HUES6 (cell line): Measurements from ENCODE around the gene ADRA2B.

ENCODE experiments used
- H3K27ac ChIP-seq: 2 replicates; pipeline ENCODE4 v1.7.0; 2013; ENCODE audit warnings: low read depth, mild to moderate bottlenecking, low read length, inconsistent platforms
- H3K27me3 ChIP-seq: 2 replicates; pipeline ENCODE4 v1.6.1; 2013; ENCODE audit warnings: low read length; ENCODE audit not compliant: control insufficient read depth, insufficient read depth
- H3K36me3 ChIP-seq: 2 replicates; pipeline ENCODE4 v1.6.1; 2013; ENCODE audit warnings: low read length; ENCODE audit not compliant: control insufficient read depth, insufficient read depth
- H3K4me1 ChIP-seq: 2 replicates; pipeline ENCODE4 v1.6.1; 2013; ENCODE audit warnings: low read length; ENCODE audit not compliant: control insufficient read depth, insufficient read depth
- H3K4me3 ChIP-seq: 2 replicates; pipeline ENCODE4 v1.5.1; 2013; ENCODE audit warnings: low read depth, low read length
- H3K9ac ChIP-seq: one replicate; pipeline ENCODE4 v1.6.1; 2013; ENCODE audit warnings: mild to moderate bottlenecking, low read length
- H3K9me3 ChIP-seq: 2 replicates; pipeline ENCODE4 v1.6.1; 2013; ENCODE audit warnings: low read depth, low read length; ENCODE audit not compliant: control insufficient read depth, insufficient read depth

ADRA2B gene

GRCh38 chr2:96098900-96099590, 17.3 kb downstream of the ADRA2B start:
- no peaks in the 10 kb centered on the region for H3K27me3 ChIP-seq
- no peak overlapping the region for H3K4me3 ChIP-seq
- H3K36me3 ChIP-seq, result no peaks in the 10 kb centered on the region
- H3K27ac ChIP-seq, result no peak overlapping the region
- peaks cover 14% of the 10 kb centered on the region for H3K4me1 ChIP-seq
- no peaks in the 10 kb centered on the region for H3K9me3 ChIP-seq
- H3K9ac ChIP-seq, result no peak overlapping the region

- H3K27ac ChIP-seq, result no peak overlapping the region
- H3K36me3 ChIP-seq, result no peaks in the 10 kb centered on the region
- H3K27me3 ChIP-seq, result no peaks in the 10 kb centered on the region
- peaks cover 7% of the 10 kb centered on the region; the same call in 1 of the 2 replicates for H3K9me3 ChIP-seq
- no peak overlapping the region for H3K4me3 ChIP-seq
- no peak overlapping the region for H3K9ac ChIP-seq
- peaks cover 9% of the 10 kb centered on the region for H3K4me1 ChIP-seq
These were observed 18.2 kb downstream of the ADRA2B start for GRCh38 chr2:96097951-96098823.

GRCh38 chr2:96097441-96097840, 18.9 kb downstream of the ADRA2B start:
- peaks cover 14% of the 10 kb centered on the region; the same call in 1 of the 2 replicates for H3K9me3 ChIP-seq

GRCh38 chr2:96095116-96095636, 21.2 kb downstream of the ADRA2B start:
- Histone ChIP-seq H3K4me3 (no peak overlapping the region), H3K27me3 (no peaks in the 10 kb centered on the region), H3K9me3 (peaks cover 14% of the 10 kb centered on the region; the same call in 1 of the 2 replicates), H3K27ac (no peak overlapping the region), H3K9ac (no peak overlapping the region), H3K4me1 (peaks cover 25% of the 10 kb centered on the region), H3K36me3 (no peaks in the 10 kb centered on the region)

More at GRCh38 chr2:96097441-96097840, 18.9 kb downstream of the ADRA2B start:
- no peak overlapping the region for H3K27ac ChIP-seq
- no peaks in the 10 kb centered on the region for H3K36me3 ChIP-seq
- H3K27me3 ChIP-seq, result no peaks in the 10 kb centered on the region
- H3K4me1 ChIP-seq, result peaks cover 10% of the 10 kb centered on the region
- H3K4me3 ChIP-seq, result no peak overlapping the region
- no peak overlapping the region for H3K9ac ChIP-seq

- no peaks in the 10 kb centered on the region for H3K27me3 ChIP-seq
- no peaks in the 10 kb centered on the region for H3K36me3 ChIP-seq
- no peak overlapping the region for H3K27ac ChIP-seq
- H3K9me3 ChIP-seq, result peaks cover 14% of the 10 kb centered on the region; the same call in 1 of the 2 replicates
- H3K4me3 ChIP-seq, result no peak overlapping the region
- peaks cover 29% of the 10 kb centered on the region for H3K4me1 ChIP-seq
- no peak overlapping the region for H3K9ac ChIP-seq
These were observed 22.8 kb downstream of the ADRA2B start for GRCh38 chr2:96093528-96093927.

- Histone ChIP-seq H3K4me3 (no peak overlapping the region), H3K36me3 (no peaks in the 10 kb centered on the region), H3K9ac (no peak overlapping the region), H3K27ac (no peak overlapping the region), H3K27me3 (no peaks in the 10 kb centered on the region), H3K9me3 (peaks cover 14% of the 10 kb centered on the region; the same call in 1 of the 2 replicates), H3K4me1 (peaks cover 29% of the 10 kb centered on the region)
These were observed 23.4 kb downstream of the ADRA2B start for GRCh38 chr2:96092951-96093350.

- no peak overlapping the region for H3K9ac ChIP-seq
- no peak overlapping the region for H3K27ac ChIP-seq
- H3K4me3 ChIP-seq, result no peak overlapping the region
- no peaks in the 10 kb centered on the region for H3K36me3 ChIP-seq
- peaks cover 29% of the 10 kb centered on the region for H3K4me1 ChIP-seq
- no peaks in the 10 kb centered on the region for H3K27me3 ChIP-seq
- peaks cover 14% of the 10 kb centered on the region; the same call in 1 of the 2 replicates for H3K9me3 ChIP-seq
These were observed 23.8 kb downstream of the ADRA2B start for GRCh38 chr2:96092573-96092877.

GRCh38 chr2:96091711-96092572, 24.4 kb downstream of the ADRA2B start:
- Histone ChIP-seq H3K4me1 (peaks cover 29% of the 10 kb centered on the region), H3K36me3 (no peaks in the 10 kb centered on the region), H3K27ac (no peak overlapping the region), H3K27me3 (no peaks in the 10 kb centered on the region), H3K9me3 (peaks cover 14% of the 10 kb centered on the region; the same call in 1 of the 2 replicates), H3K9ac (no peak overlapping the region), H3K4me3 (no peak overlapping the region)

GRCh38 chr2:96091141-96091710, 25.1 kb downstream of the ADRA2B start:
- H3K4me3 ChIP-seq, result no peak overlapping the region
- H3K27me3 ChIP-seq, result no peaks in the 10 kb centered on the region
- no peak overlapping the region for H3K27ac ChIP-seq
- peaks cover 14% of the 10 kb centered on the region; the same call in 1 of the 2 replicates for H3K9me3 ChIP-seq
- H3K9ac ChIP-seq, result no peak overlapping the region
- no peaks in the 10 kb centered on the region for H3K36me3 ChIP-seq
- peaks cover 29% of the 10 kb centered on the region for H3K4me1 ChIP-seq

GRCh38 chr2:96090196-96090926, 26.0 kb downstream of the ADRA2B start:
- Histone ChIP-seq H3K4me3 (no peak overlapping the region), H3K9ac (no peak overlapping the region), H3K27me3 (no peaks in the 10 kb centered on the region), H3K9me3 (peaks cover 14% of the 10 kb centered on the region; the same call in 1 of the 2 replicates), H3K36me3 (no peaks in the 10 kb centered on the region), H3K27ac (no peak overlapping the region), H3K4me1 (peaks cover 29% of the 10 kb centered on the region)
